Erythroblast (primary cell): ENCODE measurements around the gene TSHZ2.

Experiments
- GATA1 ChIP-seq: IDR thresholded peaks from 2 replicates; pipeline ENCODE4 v1.6.1; 2011; ENCODE audit warnings: low read depth, mild to moderate bottlenecking, control low read depth, low read length, moderate library complexity
- POLR2A ChIP-seq: IDR thresholded peaks from 2 replicates; pipeline ENCODE4 v1.6.1; 2011; ENCODE audit warnings: mild to moderate bottlenecking, low read length

DNA sequence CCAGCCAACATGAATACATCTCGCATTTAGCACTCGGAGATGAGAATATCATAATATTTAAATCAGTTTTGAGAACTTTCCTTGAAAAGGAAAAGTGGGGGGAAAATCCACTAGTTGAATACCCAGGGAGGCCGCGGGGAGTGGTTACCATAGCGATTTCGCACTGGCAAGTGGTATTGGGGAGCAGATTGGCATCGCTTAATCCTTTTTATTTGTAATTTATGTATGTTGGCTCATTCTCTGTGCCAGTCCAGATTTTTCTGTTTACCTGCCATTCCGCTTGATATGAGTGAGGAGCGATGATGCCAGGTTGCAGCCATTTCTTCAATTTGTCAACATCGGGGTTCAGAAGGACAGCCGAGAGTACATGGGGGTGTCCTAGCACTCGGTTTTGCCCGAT lies 329.7 kb downstream of the TSHZ2 start:
- TF ChIP-seq POLR2A (no peak), GATA1 (no peak)
